ENCODE measurements around the gene CDHR2. TPM values are rescaled to one million over a fixed set of nuclear protein-coding genes. Genes with fewer than 3 reads are reported as not detected.

The CDHR2 gene
- total RNA-seq, 1 experiment from 2014 or later: 0.10 TPM

GRCh38 chr5:176537554-176538229, 11.4 kb upstream of the CDHR2 start:
- H4K20me1 ChIP-seq (ENCODE audit: insufficient read depth): no peaks in the 10 kb centered on the region
- peak overlapping the region; percentile 86 for H2AFZ ChIP-seq (ENCODE audit: low read depth, low read length, poor library complexity, severe bottlenecking)
- H3K9ac ChIP-seq (ENCODE audit: low read length): peak overlapping the region; percentile 99
- ChIA-PET CTCF (interaction anchor here (0.7 to 2.0 kb wide), 5 partner anchors 10 to 808 kb away, joined by 3 to 7 read pairs (median 4); partner anchors contain the start of genes CLTB and FAF2), POLR2A (interaction anchor here (0.6 to 1.9 kb wide), 9 partner anchors 9 to 121 kb away, joined by 3 to 9 read pairs (median 3); partner anchors contain the start of gene TSPAN17), RAD21 (ENCODE audit: low non-redundant PET in 1 of 2, low total read pairs in 2 of 2, uncharacterized antibody in 2 of 2, unreplicated experiment in 2 of 2) (interaction anchor here (0.6 to 1.5 kb wide), 2 partner anchors 73 to 121 kb away, joined by 4 read pairs; no protein-coding TSS in a partner anchor)
- H3K79me2 ChIP-seq (ENCODE audit: insufficient read depth, low read length): peaks cover 40% of the 10 kb centered on the region
- no peaks in the 10 kb centered on the region for H3K27me3 ChIP-seq (ENCODE audit: insufficient read depth, low read length)
- peak overlapping the region; percentile 100 for H3K4me2 ChIP-seq (ENCODE audit: low read length)
- peaks cover 27 to 47% of the 10 kb centered on the region in 2 experiments for H3K4me1 ChIP-seq (ENCODE audit: control insufficient read depth in 1 of 2, insufficient read depth in 2 of 2, low read length in 2 of 2)
- no peaks in the 10 kb centered on the region for H3K9me2 ChIP-seq (ENCODE audit: insufficient read depth)
- H3K27ac ChIP-seq (ENCODE audit: low read depth, low read length): peak overlapping the region; percentile 89
- H3K9me3 ChIP-seq (ENCODE audit: control insufficient read depth in 1 of 2, insufficient read depth in 1 of 2, low read depth in 1 of 2, low read length in 2 of 2): no peaks in the 10 kb centered on the region
- intact Hi-C loops (cut with micrococcal nuclease): loop anchor here (2.0 to 5.0 kb wide), 3 partner anchors 90 to 149 kb away; partner anchors contain the start of genes FAF2, HIGD2A and NOP16
- DNase-seq (ENCODE audit: low read depth, low spot score) (peak; percentile 99), ATAC-seq (peak; percentile 80)
- BruUV-seq (replicated peaks): no TSS peak
- H3K4me3 ChIP-seq (replicated peaks in 1 of 2; ENCODE audit: low read depth in 1 of 2, low read length in 2 of 2): peak overlapping the region; percentile 79 to 99
- TF ChIP-seq ZNF274 (IDR thresholded peaks at IDR 0.05; ENCODE audit: low read depth, low read length): no peak
- TF ChIP-seq CBX3 (IDR thresholded peaks at IDR 0.05; ENCODE audit: low read depth): no peak
- peak; percentile 15 for TF ChIP-seq TCF7L2 (IDR thresholded peaks at IDR 0.05; ENCODE audit: borderline replicate concordance, extremely low read depth, insufficient read depth, insufficient read length)
- peak; percentile 27 for TF ChIP-seq POLR2A (IDR thresholded peaks at IDR 0.05; ENCODE audit: borderline replicate concordance, extremely low read depth, insufficient read depth, insufficient read length)
- TF ChIP-seq EZH2phosphoT487 (IDR thresholded peaks at IDR 0.05; ENCODE audit: borderline replicate concordance): no peak
- TF ChIP-seq YY1 (IDR thresholded peaks at IDR 0.05; ENCODE audit: extremely low read depth, insufficient replicate concordance, low read depth, low read length): peak; percentile 53
- TF ChIP-seq POLR2AphosphoS5 (IDR thresholded peaks at IDR 0.05; ENCODE audit: low read depth, low read length): peak; percentile 73
- TF ChIP-seq MAX (IDR thresholded peaks at IDR 0.05): no peak
- H3K36me3 ChIP-seq (ENCODE audit: control insufficient read depth in 1 of 2, insufficient read depth in 2 of 2, low read length in 2 of 2): no peaks in the 10 kb centered on the region

Measured in HCT116 (cell line).